Raji (cell line): ENCODE measurements around the gene NCKAP5.

ENCODE experiments used
- POLR2A ChIP-seq: IDR thresholded peaks from 2 replicates; pipeline ENCODE4 v1.6.1; 2011; ENCODE audit warnings: low read depth, low read length, control low read depth; ENCODE audit not compliant: insufficient read depth

The NCKAP5 gene

DNA sequence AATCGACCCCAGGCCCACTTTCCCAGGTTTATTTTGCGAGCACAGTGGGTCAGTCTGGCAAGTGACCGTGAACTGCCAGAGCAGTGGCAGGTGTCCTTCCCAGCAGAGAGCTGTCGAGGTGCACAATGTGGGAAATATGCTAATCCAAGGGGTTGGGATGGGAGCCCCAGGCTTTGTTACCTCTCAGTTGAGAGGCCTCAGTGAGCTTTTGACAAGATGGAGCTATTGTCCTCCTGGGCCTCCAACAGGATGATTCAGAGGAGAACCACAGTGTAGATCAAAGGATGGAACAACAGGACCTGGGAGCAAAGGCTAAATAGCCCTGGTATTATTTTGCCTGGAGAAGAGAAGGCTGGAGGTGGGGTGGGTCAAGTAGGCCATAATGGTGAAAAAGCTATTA lies 150.8 kb downstream of the NCKAP5 start:
- TF ChIP-seq POLR2A, result no peak

DNA sequence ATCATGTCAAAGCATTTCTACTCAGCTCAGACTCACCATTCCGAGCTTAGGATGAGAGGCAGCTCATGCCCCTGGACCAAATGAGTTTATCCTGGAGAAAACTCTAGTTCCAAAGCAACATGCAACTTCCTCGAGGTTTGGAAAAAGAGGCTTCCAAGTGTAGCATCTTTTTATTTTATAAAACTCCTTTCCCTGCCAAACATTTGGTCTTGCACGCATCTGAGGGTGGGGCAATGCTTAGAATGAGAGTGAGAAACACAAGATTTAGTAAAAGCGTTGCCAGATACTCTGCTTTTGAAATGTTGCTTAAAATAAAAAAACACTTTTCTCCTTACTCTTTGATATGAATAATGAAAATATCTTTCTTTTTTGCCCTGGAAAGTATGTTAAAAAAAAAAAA lies 151.5 kb downstream of the NCKAP5 start:
- TF ChIP-seq POLR2A, result no peak

GRCh38 chr2:133416146-133416545 lies 152.1 kb downstream of the NCKAP5 start:
- no peak for TF ChIP-seq POLR2A

DNA sequence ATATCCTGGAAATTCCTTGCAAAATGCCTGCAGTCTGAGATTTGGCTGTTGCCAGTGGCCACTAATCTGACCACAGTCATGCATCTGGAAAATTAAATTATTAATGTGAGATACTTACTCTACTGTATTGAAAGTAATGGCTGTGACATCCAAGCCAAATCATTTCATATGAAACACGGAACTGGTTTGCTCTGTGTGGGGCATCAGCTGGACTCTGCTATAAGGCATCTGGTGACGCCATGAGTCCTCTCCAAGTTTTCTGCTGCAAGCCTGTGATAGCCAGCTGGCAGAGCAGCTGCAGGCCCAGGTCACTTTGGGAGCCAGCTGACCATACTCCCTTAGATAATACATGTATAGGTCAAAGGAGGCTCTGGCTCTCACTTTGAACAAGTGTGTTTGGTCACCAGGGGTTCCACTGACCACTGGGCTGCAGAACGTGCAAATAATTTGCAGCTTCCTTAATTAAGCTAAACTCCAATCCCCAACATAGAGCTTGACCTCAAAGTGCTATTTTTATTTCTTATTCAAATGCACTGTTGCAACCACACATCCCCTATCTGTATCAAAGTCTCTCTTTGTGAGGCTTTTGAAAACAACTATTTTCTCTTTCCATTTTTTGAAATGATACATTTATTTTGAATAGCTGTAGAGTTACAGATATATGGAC lies 152.9 kb downstream of the NCKAP5 start:
- no peak for TF ChIP-seq POLR2A

DNA sequence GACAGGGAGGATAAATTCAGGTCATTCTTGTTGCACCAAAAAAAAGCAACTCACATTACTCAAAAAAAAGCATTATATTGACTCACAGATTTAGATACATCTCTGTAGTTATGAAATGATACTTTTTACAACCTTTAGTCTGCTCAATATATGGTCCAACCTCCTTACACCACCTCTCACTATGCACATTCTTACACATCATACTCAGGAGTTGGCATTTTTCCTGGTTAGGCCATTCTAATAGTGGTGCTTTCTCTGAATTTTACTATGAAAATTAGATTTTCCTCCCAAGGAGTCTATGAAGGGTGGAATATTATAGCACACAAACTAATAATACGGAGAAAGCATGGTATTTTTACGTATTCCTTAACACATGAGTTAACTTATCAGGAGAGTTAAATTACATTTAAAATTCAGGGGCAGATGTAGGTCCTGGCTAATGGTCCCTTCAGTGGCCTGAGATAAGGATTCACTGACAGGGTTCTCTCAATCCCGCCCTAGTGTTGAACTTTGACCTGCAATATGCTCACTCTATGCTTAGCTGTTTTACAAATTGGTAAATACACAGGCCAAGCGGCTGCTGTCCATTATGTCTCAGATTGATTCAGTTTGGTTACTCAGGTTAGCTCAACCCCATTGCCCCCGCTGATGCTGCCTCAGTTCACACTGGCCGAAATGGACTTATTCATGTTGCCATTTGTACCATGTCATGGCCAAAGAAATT lies 153.6 kb downstream of the NCKAP5 start:
- no peak for TF ChIP-seq POLR2A

DNA sequence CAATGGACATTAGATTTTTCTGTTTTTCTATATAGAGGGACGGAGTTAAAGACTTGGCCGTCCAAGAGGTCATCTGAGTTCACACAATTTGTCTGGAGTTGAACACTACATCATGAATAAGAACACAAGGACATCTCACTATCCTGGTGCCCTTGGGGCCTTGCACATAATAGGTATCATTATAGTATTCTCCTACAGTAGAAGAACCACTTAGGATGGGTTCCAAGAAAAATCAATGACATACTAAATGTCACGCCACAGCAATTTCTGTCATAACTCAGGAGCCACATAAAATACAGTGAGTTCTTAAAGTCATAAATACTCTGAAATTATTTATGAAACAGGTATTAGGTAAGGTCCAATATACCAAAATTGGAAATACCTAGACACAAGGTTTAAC lies 154.4 kb downstream of the NCKAP5 start:
- no peak for TF ChIP-seq POLR2A

DNA sequence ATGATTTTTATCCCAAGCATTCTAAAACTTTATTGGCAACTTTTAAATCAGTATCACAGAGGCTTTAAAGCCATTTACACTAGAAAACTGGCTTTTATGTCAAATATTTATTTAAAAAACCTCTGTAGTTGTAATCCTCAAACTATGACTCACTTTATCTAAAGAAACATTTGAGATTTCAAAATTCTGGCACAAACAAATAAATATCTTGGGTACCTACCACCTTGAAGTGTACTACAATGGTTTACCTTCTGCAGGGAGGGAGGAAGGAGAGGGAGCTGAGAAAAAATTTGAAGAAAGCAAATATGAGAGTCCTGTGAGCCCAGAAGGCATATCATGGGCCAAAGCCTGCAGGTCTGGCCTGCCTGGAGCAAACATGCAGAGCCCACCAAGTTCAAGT lies 155.6 kb downstream of the NCKAP5 start:
- no peak for TF ChIP-seq POLR2A

DNA sequence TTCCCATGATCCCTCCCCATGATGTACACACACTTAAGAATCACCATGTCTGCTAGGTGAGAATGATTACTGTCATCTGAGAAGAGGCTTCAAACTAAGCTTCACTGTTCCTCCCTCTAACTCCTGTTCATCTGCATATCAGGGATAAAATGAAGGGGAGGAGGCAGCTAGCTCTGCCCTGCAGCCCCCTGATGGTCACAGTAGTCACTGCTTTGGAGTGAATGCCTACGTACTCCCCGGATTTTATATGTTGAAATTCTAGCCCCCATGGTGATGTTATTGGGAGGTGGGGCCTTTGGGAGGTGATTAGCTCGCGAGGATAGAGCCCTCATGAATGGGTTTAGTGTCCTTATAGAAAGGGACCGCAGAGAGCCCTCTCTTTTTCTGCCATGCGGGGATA lies 156.4 kb downstream of the NCKAP5 start:
- no peak for TF ChIP-seq POLR2A

DNA sequence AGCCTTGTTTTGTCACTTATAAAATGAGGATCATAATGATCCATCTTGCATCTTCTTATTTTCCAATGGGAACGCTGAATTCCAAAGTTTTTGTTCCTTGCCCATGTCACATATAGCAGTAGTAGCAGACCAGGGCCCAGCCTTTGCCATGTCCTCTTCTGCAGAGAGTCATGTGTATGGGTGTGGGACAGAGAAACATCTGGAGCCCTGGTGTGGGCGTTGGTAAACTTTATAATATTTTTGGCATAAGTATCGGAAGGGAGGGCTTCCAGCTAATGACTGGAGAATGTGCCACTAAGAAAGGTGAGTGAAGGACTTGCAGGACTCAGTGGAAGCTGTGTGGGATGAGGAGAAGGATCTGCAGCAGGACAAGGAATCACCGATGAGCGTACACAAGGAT lies 157.2 kb downstream of the NCKAP5 start:
- TF ChIP-seq POLR2A, result no peak

- TF ChIP-seq POLR2A, result no peak
Observed at GRCh38 chr2:133409581-133410285, 158.5 kb downstream of the NCKAP5 start.

DNA sequence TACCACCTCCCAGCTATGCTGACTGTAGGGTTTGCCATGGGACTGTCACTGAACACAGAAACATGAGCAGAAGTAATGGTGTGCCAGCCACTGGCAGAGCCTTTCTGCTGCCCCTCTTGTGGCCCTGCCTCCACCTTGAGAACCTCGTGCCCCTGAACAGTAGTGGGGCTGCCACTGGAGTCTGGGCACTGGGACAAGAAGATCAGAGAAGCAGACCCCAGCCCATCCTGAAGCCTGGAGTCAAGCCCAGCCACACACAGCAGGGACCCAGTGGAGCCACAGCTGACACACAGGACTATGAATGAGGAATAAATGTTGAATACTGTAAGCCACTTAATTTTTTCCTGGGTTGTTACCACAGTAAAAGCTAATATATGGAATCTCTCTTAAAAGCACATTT lies 159.6 kb downstream of the NCKAP5 start:
- TF ChIP-seq POLR2A, result no peak

DNA sequence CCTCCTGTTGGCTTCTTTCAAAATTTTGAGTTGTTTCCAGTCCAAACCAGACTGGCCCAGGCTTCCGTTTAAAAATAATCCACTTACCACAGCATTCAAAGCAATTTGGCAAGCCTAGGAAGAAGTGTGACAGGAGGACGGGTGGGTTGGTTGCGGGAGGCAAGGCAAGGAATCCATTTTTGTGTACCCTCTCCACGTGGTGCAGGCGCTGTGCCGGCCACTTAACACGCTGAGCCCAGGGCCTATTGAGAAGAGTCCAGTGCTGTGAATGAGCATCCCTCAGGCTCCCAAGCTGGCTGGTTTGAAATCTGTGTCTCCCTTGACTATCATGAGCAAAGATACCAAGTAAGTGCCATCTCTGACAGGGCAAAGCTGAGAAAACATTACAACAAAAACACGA lies 160.9 kb downstream of the NCKAP5 start:
- TF ChIP-seq POLR2A, result no peak

- TF ChIP-seq POLR2A, result no peak
Observed at GRCh38 chr2:133405252-133405651, 163.0 kb downstream of the NCKAP5 start.

GRCh38 chr2:133400411-133400810 lies 167.9 kb downstream of the NCKAP5 start:
- no peak for TF ChIP-seq POLR2A

GRCh38 chr2:133393895-133394294 lies 174.4 kb downstream of the NCKAP5 start:
- no peak for TF ChIP-seq POLR2A

DNA sequence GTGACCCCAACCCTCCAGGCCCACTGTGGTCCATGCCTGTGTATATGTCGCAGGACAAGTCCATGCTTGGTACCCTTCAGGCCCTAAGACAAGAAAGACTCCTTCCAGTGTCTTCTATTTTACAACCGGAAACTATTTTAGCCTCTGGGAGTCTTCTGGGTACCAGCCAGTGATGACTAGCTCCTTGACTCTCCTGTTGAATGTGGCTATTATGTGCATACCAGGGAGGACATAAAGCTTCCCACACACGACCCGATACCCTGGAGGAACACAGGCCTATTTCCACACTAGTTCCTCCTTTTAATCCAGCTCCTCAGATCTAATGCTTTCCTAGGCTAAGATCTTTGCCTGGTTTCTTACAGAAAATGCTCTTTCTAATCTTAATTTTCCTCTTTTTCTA lies 178.1 kb downstream of the NCKAP5 start:
- no peak for TF ChIP-seq POLR2A

DNA sequence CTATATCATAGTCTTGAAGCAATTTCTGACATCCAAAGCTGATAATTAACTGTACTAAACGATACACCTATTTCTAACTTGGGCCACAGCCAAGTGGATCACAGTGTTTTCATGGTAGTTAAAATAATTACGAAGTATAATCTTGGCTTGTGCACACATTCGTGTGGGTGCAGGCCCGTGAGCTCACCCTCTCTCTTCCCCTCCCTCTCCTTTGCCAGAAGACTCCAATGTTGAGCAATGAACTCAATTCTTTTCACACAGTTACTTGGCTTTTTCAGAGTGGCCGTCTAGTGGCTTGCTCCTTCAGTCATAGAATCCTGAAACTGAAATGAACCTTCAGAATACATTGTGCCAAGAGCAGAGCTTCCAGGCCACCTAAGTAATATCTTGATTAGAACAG lies 178.7 kb downstream of the NCKAP5 start:
- TF ChIP-seq POLR2A, result no peak

DNA sequence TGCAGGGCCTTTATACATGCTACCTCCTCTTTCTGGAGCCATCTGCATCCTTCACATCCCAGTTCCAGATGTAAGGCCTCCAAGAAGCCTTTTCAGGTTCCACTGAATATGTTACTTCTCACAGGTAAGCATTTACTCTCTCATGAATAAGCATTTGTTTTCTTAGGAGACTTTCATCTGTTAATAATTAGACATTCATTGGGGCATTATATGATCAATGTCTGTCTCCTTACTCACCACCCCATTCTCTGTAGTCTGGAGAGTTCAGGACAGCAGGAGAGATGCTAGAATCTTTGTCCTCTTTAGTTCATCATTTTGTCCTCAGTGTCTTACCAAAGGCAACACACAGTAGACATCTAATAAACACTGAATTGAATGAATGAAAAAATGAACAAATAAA lies 185.7 kb downstream of the NCKAP5 start:
- TF ChIP-seq POLR2A, result no peak
